Keratinocyte (primary cell): Measurements from ENCODE around the gene PRXL2C. TPM values are rescaled to one million over a fixed set of nuclear protein-coding genes. Genes with fewer than 3 reads are reported as not detected.

Experiments
- DNase-seq: peaks from one replicate; pipeline ENCODE4 v3.0.0-alpha.2; 2011; ENCODE audit warnings: low read depth, missing footprints, low spot score
- FAIRE-seq: peaks from 2 replicates; lab custom pipeline; 2011; peaks lifted over from hg19 to GRCh38; lab: Jason Lieb, UNC
- H2AFZ ChIP-seq: 2 replicates; pipeline ENCODE4 v1.6.0; 2012; ENCODE audit warnings: low read length, control low read depth, inconsistent platforms; ENCODE audit not compliant: control insufficient read depth
- H3K27ac ChIP-seq: 2 replicates; pipeline ENCODE4 v1.5.1; 2011; ENCODE audit warnings: low read length; ENCODE audit not compliant: control insufficient read depth, insufficient read depth
- H3K27me3 ChIP-seq: 3 replicates; pipeline ENCODE4 v1.6.0; 2011; ENCODE audit warnings: low read length; ENCODE audit not compliant: control insufficient read depth, insufficient read depth; ENCODE audit errors: extremely low read depth
- H3K36me3 ChIP-seq, 2 experiments: 2 replicates in 1 of 2; 3 replicates in 1 of 2; pipeline ENCODE4 v1.5.1; 2011; ENCODE audit warnings: low read length in 2 of 2, mild to moderate bottlenecking in 1 of 2; ENCODE audit not compliant: control insufficient read depth in 2 of 2, insufficient read depth in 2 of 2; ENCODE audit errors: extremely low read depth in 1 of 2
- H3K4me1 ChIP-seq: 3 replicates; pipeline ENCODE4 v1.5.1; 2011; ENCODE audit warnings: low read length; ENCODE audit not compliant: control insufficient read depth, insufficient read depth; ENCODE audit errors: extremely low read depth
- H3K4me2 ChIP-seq: 3 replicates; pipeline ENCODE4 v1.6.0; 2011; ENCODE audit warnings: low read depth, low read length; ENCODE audit not compliant: control insufficient read depth, insufficient read depth; ENCODE audit errors: extremely low read depth
- H3K4me3 ChIP-seq, 3 experiments: fragments of 200-600 bp in 1 of 3; sonication (generic) in 1 of 3; 2 replicates in 2 of 3; 3 replicates in 1 of 3; pipeline ENCODE4 v1.5.1; 2011 to 2016; ENCODE audit warnings: low read length in 3 of 3, mild to moderate bottlenecking in 3 of 3, control low read depth in 2 of 3, inconsistent platforms in 1 of 3, low read depth in 1 of 3, mixed read lengths in 1 of 3, mixed run types in 1 of 3, moderate library complexity in 1 of 3; ENCODE audit not compliant: control insufficient read depth in 2 of 3, insufficient read depth in 2 of 3; ENCODE audit errors: extremely low read depth in 1 of 3
- H3K79me2 ChIP-seq: 2 replicates; pipeline ENCODE4 v1.6.0; 2012; ENCODE audit warnings: low read length; ENCODE audit not compliant: control insufficient read depth, insufficient read depth
- H3K9ac ChIP-seq: 3 replicates; pipeline ENCODE4 v1.6.0; 2011; ENCODE audit warnings: low read length; ENCODE audit not compliant: control insufficient read depth, insufficient read depth; ENCODE audit errors: extremely low read depth
- H3K9me1 ChIP-seq: 3 replicates; pipeline ENCODE4 v1.6.0; 2011; ENCODE audit warnings: low read length; ENCODE audit not compliant: control insufficient read depth, insufficient read depth; ENCODE audit errors: extremely low read depth
- H3K9me3 ChIP-seq: 2 replicates; pipeline ENCODE4 v1.5.1; 2012; ENCODE audit warnings: low read depth, low read length; ENCODE audit not compliant: control insufficient read depth
- H4K20me1 ChIP-seq: 3 replicates; pipeline ENCODE4 v1.6.0; 2011; ENCODE audit warnings: low read length; ENCODE audit not compliant: control insufficient read depth, insufficient read depth; ENCODE audit errors: extremely low read depth
- CTCF ChIP-seq, 3 experiments: IDR thresholded peaks in 1 of 3; conservative IDR thresholded peaks in 1 of 3; optimal IDR thresholded peaks in 1 of 3; 2 replicates in 2 of 3; 3 replicates in 1 of 3; pipeline versions ENCODE3 to v1.5.1; 2011; ENCODE audit warnings: low read length in 3 of 3, mild to moderate bottlenecking in 3 of 3, moderate library complexity in 2 of 3, control low read depth in 1 of 3, inconsistent platforms in 1 of 3; ENCODE audit not compliant: insufficient read depth in 2 of 3; ENCODE audit errors: extremely low read depth in 1 of 3
- EZH2 ChIP-seq: IDR thresholded peaks from one replicate; pipeline ENCODE4 v1.6.1; 2012; ENCODE audit warnings: inconsistent platforms, mild to moderate bottlenecking, low read length, moderate library complexity
- dilution Hi-C: fragments of 300-500 bp; cut with MboI; formaldehyde crosslinking; loops from one replicate; pipeline ENCODE4 v1.7.0; 2020; ENCODE audit warnings: low sequenced_read_pairs; ENCODE audit not compliant: extremely low pct_ligation_motif_present
- polyA plus RNA-seq, 5 experiments: library from polyadenylated mRNA; depleted of rRNA in 3 of 5; stranded (reverse) in 3 of 5; stranded (forward) in 1 of 5; unstranded in 1 of 5; fragments of >200 nt; gene quantifications; 1 replicate in 1 of 5; 2 replicates in 3 of 5; 3 replicates in 1 of 5; pipeline versions ENCODE4 v1.2.1 to v1.2.3, GENCODE V29; 2011 to 2012; ENCODE audit warnings: missing spikeins in 2 of 5, low read depth in 1 of 5, low replicate concordance in 1 of 5

Gene PRXL2C
- polyA plus RNA-seq, 1 donor (not counting 4 experiments of a cell fraction or from before 2014, with no cell fraction given) = 10.1 TPM

- no peak overlapping the region for H3K4me2 ChIP-seq
- dilution Hi-C loops = no loop called here
- H3K36me3 ChIP-seq = peaks cover 3 to 4% of the 10 kb centered on the region in 2 experiments
- no peak overlapping the region for H3K9ac ChIP-seq
- H3K27me3 ChIP-seq = no peaks in the 10 kb centered on the region
- H2AFZ ChIP-seq = no peak overlapping the region
- H3K4me1 ChIP-seq = no peaks in the 10 kb centered on the region
- H3K9me3 ChIP-seq = no peaks in the 10 kb centered on the region
- no peaks in the 10 kb centered on the region for H3K79me2 ChIP-seq
- H3K4me3 ChIP-seq = no peak overlapping the region
- FAIRE-seq (no peak), DNase-seq (no peak)
- H3K27ac ChIP-seq = no peak overlapping the region
- TF ChIP-seq CTCF (optimal IDR thresholded peaks at IDR 0.05 in 1 of 3, IDR thresholded peaks at IDR 0.05 in 1 of 3, conservative IDR thresholded peaks at IDR 0.05 in 1 of 3; ENCODE audit: extremely low read depth in 1 of 3, insufficient read depth in 2 of 3, low read length in 3 of 3) = no peak
- no peak for TF ChIP-seq EZH2
- H4K20me1 ChIP-seq = no peaks in the 10 kb centered on the region
- no peaks in the 10 kb centered on the region for H3K9me1 ChIP-seq
These were observed 13.6 kb downstream of the PRXL2C start for GRCh38 chr9:96641514-96641913.

GRCh38 chr9:96638606-96639364 lies 16.3 kb downstream of the PRXL2C start:
- no peak for DNase-seq
- no peak overlapping the region for H3K27ac ChIP-seq
- no peak for TF ChIP-seq EZH2
- TF ChIP-seq CTCF (optimal IDR thresholded peaks at IDR 0.05 in 1 of 3, IDR thresholded peaks at IDR 0.05 in 1 of 3, conservative IDR thresholded peaks at IDR 0.05 in 1 of 3; ENCODE audit: extremely low read depth in 1 of 3, insufficient read depth in 2 of 3, low read length in 3 of 3) = no peak
- no peaks in the 10 kb centered on the region for H3K9me1 ChIP-seq
- H3K4me2 ChIP-seq = no peak overlapping the region
- H3K9ac ChIP-seq = no peak overlapping the region
- no peaks in the 10 kb centered on the region for H3K79me2 ChIP-seq
- H3K4me3 ChIP-seq = no peak overlapping the region
- H2AFZ ChIP-seq = no peak overlapping the region
- FAIRE-seq = no peak
- no peaks in the 10 kb centered on the region for H3K27me3 ChIP-seq
- no peaks in the 10 kb centered on the region for H4K20me1 ChIP-seq
- H3K36me3 ChIP-seq = peaks cover 2 to 3% of the 10 kb centered on the region in 2 experiments
- no peaks in the 10 kb centered on the region for H3K4me1 ChIP-seq
- dilution Hi-C loops = no loop called here
- no peaks in the 10 kb centered on the region for H3K9me3 ChIP-seq
